Measurements from ENCODE around the gene ZSCAN25.
A peak's percentile ranks its signal among the peaks of the same experiment; 100 is the strongest.
"Not testable (repeated sequence)": the region's sequence is repeated elsewhere in the genome, so short reads cannot be mapped to it uniquely, and the experiment has no call there.

ZSCAN25 gene

DNA sequence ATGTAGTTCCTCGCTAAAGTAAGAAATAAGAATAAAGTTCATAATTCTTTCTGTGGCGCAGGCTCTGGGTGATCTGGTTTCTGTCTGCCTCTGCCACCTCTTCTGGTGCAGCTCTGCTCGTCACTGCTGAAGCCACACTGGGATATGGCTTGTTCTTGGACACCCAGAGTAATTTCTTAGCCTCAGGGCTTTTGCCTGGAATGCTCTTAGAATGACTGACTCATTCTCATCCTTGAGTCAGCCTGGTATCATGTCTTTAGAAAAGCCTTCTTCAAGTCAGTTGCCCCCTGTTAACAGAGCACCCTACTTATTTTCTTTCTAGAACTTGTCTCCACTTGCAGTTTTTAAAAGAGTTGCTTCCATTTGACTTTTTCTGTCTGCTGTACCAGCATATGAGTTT lies 2.0 kb downstream of the ZSCAN25 start:
- DNase-seq: no peak

DNA sequence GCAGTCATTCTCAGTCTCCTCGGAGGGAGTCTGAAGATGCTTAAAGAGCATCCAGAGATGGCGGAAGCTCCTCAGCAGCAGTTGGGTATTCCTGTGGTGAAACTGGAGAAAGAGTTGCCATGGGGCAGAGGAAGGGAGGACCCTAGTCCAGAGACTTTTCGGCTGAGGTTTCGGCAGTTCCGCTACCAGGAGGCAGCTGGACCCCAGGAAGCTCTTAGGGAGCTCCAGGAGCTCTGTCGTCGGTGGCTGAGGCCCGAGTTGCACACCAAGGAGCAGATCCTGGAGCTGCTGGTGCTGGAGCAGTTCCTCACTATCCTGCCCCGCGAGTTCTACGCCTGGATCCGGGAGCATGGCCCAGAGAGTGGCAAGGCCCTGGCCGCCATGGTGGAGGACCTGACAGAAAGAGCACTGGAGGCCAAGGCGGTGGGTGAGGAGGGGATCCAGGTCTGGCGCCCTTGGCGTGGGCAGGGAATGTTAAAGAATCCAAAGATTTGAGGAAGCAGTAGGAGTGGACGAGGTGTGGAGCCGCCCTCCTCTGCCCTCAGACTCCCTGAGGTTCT lies 2.9 kb downstream of the ZSCAN25 start:
- no peak for DNase-seq

DNA sequence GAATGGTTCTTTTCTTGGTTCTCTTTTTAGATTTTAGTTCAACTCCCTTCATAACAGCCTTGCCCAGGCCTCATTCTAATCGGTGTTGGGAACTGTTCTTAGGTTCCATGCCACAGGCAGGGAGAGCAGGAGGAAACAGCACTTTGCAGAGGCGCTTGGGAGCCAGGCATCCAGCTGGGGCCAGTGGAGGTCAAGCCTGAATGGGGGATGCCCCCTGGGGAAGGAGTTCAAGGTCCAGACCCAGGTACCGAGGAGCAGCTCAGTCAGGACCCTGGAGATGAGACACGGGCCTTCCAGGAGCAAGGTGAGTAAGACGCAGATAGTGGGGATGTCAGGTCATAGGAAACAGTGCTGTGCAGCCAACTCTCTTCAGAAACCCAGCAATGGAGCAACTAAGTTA lies 4.5 kb downstream of the ZSCAN25 start:
- no peak for DNase-seq

DNA sequence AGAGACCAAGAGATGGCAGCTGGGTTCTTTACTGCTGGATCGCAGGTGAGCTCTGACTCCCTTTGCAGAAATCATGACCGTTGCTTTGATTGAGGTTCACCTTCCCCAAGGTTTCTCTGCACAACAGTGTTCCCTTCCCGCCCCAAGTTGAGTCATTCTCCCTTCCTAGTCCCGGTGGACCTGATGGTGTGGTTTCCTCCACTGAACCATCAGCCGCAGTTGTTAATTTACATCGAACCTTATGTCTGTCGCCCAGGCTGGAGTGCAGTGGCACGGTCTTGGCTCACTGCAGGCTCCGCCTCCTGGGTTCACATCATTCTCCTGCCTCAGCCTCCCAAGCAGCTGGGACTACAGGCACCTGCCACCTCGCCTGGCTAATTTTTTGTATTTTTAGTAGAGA lies 5.8 kb downstream of the ZSCAN25 start:
- DNase-seq: no peak

DNA sequence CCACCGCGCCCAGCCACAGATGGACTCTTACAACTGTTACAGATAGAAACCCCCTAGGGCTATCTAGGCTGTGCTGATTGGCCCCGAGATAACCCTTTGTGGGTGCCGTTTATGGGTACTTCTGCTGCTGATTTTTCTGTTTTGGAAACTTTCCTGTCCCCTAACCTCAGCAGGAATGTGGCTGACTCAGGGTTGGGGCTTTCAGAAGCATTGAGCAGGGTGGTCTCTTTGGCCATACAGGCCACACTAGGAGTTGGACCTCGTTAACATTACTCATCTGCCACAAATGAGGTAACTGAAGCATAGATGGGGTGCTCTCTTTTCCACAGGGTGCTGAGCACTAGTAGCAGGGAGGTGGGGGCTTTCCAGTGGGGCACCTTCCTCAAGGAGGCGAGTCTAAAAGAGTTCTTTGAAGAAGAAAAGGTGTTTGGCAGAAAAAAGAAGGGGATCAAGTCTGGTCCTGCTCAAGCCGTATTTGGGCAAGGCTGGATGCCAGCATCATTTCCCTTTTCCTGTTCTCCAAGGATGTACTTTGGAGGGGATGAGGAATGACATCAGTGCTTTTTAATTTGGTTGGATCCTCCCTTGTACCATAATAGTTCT lies 6.4 kb downstream of the ZSCAN25 start:
- no peak for DNase-seq

DNA sequence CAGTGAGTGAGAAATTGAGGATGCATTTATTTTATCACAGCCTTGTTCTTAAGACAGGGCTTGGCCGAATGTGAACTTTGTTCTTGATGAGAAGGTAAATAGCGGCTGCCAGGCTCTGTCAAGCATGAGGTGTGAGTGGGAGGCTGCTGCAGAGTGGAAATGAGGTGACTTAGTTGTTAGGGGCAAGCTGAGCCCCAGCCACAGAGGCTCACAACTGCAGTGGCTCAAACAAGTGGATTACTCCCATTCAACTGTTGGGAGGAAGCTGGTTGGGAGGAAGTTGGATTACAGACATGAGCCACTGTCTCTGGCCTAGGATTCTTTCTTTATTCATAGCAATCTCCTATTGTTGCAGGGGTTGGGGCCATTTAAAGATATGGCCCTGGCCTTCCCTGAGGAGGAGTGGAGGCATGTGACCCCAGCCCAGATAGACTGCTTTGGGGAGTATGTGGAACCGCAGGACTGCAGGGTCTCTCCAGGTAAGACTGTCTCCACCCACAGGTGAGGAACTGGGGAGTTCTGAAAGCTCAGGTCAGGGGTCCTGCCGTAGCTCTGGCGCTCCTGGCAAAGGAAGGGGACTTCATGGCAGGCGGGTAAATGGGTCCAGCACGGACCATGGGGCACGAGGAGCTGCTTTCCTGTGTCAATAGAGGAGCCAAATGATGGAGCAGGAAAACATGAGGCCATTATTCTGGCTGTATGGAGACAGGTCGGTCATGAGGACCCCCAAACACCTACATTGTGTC lies 7.1 kb downstream of the ZSCAN25 start:
- no peak for DNase-seq

DNA sequence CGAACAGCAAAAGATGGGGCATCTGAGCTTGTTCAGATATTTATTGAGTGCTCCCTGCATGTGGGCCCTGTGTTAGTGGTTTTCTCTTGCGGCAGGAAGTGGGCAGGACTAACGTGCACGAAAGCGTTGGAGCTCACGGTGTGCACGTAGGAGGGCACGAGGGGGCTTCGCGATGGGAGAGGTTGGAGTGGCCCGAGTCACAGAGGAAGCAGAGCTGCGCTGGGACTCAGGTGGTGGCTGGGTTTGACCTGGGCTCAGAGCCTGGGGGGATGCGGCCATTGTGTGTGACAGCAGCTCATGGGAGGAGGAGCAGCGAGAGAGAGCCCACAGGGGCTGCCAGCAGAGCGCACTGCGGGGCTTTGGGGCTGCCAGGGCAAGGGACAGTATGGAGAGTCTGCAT lies 7.7 kb downstream of the ZSCAN25 start:
- no peak for DNase-seq

DNA sequence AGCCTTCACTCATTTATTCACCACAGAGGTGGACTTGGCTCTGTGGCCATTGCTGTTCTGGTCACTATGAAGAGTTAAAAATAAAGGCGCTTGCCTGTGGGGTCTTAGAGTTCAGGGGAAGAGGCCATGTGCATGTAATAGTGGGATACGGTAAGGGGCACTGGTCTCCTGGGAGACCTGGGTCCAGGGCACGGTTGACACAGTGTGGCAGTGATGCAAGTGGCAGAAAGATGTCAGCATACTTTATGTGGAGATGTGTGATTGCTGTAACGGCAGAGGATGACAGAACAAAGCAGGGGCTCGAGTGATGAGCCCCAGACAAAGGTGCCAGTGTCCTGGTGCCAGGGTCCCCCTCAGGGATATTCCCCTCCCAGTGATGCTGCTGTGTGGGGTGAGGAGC lies 8.6 kb downstream of the ZSCAN25 start:
- no peak for DNase-seq

DNA sequence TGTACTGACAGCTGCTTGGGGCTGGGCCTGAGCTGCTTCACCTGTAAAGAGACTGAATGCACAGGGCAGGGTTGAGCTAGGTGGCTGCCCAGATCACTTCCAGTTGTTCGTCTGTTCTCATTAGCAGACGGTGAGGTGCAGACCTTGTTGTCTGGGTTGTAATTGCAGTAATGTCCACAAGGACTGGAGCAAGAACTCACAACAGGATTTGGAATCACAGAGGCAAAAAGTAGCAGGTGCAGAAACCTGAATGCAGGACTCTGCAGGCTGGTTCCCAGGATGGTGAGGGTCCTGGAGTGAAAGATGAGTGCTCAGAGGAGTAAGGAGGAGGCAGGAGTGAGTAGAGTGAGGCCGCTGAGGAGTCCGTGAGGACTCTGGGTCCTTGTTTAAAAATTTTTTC lies 9.2 kb downstream of the ZSCAN25 start:
- DNase-seq: no peak

DNA sequence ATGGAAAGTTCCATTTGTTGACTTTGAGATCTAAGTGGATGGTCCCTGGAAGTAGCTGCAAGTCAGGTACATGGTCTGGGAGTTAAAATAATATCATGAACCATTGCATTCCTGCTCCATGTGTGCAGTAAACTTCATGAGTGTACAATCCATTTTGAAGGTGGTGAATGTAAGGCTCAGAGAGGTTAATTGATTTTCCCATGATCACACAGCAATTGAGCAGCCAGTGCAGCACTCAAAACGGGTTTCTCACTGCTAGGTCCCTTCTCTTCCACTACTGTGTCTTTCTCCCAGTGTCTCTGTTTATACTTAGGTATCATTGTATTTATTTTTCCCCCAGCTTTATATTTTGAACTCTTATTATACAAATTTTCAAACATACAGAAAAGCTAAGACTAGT lies 9.9 kb downstream of the ZSCAN25 start:
- no peak for DNase-seq

DNA sequence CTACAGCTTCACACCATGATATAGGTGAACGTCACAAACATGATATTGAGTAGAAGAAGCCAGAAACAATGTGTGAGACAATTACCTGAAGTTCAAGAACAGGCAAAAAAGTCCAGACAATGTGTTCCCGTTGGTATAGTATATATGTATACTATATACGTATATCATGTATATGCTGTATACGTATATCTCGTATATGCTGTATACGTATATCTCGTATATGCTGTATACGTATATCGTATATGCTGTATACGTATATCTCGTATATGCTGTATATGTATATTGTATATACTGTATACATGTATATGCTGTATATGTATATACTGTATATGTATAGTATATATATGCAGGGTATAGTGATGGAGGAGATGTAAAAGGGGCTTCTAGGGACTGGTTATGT lies 10.8 kb downstream of the ZSCAN25 start:
- no peak for DNase-seq

DNA sequence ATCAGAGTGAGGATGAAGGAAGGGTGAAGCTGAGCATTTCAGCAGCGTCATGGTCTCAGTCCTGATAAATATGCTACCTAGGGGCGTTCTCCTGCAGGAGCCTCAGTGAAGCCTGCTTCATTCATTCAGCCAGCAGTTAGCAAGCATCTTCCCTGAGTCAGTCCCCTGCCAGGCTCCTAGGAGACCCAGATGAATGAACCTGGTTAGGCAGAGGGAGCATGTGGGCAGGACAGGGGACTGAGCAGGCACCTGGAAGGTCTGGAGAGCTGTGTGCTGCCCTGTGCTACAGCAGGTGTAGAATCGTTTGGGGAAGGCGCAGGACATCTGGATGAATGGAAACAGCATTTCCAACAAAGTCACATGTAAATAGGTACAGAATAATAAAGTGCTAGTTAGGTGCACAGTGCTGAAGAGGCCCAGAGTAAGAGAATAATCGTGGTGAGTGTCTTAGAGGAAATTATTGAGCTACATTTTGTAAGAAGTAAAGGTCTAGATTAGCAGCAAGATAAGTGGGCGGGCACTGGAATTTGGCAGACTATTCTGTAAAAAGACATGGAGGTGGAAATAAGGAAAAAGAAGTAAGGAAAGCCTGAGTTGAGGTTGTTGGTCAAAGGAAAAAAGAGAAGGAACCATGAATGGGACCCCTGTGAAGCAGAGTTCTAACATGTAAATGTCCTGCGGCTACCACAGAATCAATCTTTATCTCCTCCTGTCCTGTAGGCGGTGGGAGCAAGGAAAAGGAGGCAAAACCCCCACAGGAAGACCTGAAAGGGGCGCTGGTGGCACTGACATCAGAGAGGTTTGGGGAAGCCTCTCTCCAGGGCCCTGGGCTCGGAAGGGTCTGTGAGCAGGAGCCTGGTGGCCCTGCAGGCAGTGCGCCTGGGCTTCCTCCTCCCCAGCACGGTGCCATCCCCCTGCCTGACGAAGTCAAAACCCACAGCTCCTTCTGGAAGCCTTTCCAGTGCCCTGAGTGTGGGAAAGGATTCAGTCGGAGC lies 12.0 kb downstream of the ZSCAN25 start:
- DNase-seq: no peak

DNA sequence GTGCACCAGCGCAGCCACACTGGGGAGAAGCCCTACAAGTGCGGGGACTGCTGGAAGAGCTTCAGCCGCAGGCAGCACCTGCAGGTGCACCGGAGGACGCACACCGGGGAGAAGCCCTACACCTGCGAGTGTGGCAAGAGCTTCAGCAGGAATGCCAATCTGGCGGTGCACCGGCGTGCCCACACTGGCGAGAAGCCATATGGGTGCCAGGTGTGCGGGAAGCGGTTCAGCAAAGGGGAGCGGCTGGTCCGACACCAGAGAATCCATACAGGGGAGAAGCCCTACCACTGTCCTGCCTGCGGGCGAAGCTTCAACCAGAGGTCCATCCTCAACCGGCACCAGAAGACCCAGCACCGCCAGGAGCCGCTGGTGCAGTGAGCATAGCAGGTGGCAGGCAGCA lies 12.9 kb downstream of the ZSCAN25 start:
- DNase-seq: no peak

DNA sequence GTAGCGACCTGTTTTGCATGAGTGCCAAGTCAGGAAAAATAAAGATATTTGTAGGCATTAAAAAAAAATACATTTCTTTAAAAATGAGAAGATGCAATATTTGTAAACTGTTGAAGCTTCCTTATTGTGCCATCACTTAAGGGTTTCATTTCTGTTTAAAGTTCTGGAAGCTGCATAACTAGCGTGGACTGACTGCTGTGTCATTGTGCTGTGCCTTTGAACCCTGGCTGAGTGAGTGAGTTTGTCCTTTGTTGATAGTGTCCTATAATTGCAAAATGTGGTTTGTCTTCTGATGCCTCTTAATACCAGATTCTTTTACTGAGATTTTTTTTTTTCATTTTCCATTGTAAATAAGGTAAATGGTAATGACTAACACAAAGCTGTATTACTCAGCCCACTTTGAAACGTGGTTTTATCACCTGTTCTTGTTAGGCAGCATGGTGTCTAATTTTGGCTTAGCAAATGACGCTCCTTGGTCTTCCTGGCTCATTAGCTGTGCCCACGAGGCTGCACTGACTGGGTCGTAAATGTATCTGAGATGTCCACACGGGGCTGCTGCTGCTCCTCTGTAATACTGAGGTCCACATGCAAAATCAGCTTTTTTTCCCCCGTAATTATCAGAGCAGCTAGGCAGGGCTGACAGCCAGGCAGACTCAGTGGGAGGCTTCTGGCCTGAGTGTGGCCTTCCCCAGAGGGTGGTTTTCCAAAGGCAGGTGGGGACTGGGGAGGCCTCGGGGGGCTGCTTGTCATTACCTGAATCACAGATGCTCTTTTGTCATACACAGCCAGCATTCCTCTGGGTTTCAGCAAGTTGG lies 14.8 kb downstream of the ZSCAN25 start:
- DNase-seq: peak; percentile 43

DNA sequence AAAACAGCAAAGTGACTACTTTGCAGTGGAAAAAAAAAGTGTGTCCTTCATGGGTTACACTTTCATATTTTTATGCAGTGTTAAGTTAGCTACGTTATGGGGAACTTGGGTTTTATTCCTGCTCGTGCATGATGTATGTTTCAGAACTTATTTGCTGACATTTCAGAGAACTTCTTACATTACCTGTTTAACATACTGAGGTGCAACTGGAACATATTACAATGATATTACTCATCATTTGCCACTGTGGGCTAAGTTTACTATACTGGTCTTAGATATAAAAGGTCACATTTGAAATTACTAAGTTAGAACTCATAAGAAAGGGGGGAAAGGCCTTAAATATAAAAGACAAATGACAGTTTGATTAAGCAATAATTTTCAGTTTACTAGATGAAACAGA lies 20.7 kb downstream of the ZSCAN25 start:
- not testable (repeated sequence) for DNase-seq

DNA sequence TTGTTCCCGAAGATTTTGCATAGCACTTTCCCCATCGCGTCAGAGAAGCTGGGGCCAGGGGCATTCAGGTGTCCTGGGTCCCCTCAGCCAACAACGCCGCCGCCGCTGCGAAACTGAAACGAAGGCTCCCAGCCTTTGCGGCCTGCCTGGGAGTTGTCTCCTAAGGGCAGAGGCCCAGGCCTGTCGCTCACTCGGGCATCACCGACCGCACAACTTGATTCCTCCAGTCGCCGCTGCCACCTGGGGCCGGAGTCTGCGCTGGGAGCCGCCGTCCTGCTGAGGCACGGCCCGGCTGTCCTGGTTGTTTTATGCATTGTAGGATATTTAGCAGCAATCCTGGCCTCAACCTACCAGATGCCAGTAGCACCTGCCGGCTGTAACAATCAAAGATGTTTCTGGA lies 22.0 kb downstream of the ZSCAN25 start:
- DNase-seq: no peak

DNA sequence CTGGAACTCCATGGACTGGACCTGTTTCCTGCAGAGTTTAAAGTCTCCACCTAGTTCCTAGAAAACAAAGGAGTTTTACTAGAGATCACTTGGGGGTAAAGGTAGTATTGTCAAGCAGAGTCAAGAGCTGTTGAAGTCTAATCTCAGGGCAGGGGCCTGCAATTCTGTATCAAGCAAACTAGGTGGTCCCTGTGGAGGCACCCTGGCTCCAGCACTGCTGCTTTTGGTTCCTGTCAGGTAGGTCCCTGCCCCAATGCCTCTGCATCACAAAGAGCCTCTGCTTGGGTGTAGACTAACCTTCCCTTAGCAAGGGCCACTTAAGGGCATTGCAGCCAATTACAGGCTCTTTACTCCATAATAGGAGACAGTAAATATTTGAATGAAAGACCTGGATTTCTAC lies 22.5 kb downstream of the ZSCAN25 start:
- no peak for DNase-seq

DNA sequence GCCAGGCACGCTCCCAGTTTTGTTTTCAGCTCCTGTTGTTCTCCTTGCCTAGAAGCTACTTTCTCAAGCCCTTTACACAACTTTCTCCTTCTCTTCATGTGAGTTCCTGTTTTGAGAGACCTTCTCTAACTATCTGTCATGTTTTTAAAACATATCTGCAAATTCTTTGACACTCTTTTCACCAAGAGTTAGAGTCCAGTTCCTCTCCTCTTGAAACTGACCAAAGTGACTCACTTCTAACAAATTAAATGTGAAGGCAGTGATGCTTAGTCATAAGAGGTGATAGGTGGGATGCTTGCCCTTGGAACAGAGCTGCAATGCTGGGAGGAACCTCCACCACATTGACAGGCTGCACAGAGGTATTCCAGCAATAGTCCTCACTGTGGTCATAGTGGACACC lies 25.3 kb downstream of the ZSCAN25 start:
- DNase-seq: no peak

DNA sequence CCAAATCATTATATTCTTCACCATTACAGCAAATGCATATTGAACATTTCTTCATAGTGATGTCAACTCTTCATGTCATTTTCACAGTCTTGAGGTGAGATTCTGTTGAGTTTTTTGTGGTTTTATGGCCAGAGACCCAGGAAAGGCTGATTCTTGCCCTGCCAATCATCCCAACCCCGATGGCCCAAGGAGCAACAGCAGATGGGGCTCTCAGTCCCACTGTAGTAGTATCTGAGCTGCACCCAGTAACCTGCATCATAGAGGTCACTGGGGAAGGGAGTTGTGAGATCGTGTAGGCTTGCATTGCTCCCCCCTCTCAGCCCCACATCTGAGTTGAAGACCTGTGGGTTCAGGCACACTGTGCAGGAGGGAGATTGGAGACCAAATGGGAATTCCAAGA lies 26.7 kb downstream of the ZSCAN25 start:
- no peak for DNase-seq

DNA sequence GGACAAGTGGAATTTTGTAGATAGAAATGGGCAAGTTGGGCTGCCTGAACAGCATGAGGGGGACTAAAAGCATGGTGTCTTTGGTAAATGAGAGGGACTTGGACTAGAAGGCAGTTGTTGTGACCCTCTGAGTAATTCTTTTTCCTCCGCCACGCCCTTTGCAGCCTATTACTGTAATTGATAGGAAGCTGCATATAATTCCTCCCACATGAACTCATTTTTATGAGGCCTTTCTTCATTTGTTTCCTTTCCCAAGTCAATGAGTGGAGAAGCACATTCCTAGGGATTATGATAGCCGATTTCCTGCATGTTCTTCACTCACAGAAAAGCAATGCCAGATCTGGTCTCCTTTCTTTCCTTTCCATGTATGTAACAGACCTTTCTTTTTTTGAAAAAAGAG lies 27.7 kb downstream of the ZSCAN25 start:
- DNase-seq: no peak

DNA sequence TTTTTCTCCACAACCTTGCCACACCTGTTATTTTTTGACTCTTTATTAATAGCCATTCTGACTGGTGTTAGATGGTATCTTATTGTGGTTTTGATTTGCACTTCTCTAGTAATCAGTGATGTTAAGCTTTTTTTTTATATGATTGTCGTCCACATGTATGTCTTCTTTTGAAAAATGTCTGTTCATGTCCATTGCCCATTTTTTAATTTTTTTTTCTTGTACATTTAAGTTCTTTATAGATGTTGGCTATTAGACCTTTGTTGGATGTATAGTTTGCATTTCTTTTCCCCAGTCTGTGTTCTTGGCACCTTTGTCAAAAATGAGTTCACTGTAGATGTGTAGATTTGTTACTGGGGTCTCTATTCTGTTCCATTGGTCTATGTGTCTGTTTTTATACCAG lies 28.8 kb downstream of the ZSCAN25 start:
- DNase-seq: no peak

DNA sequence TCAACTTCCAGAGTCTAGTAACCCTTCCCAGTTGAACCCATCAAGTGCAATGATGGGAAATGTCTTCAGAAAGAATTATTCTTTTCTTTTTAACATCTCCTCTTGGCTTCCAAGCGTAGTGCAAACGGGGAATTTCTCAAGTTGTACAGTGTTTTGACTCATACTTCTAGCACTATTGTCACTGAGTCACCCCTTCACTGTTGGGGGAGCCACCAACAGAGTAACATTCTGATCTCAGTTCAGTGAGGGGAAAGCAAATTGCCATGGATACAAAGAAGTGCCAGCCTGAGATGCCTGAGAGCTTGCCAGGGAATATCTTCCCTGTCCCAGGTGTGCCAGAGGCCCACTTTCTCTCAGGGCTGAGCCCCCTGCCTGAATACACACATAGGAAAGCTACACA lies 32.1 kb downstream of the ZSCAN25 start:
- no peak for DNase-seq

DNA sequence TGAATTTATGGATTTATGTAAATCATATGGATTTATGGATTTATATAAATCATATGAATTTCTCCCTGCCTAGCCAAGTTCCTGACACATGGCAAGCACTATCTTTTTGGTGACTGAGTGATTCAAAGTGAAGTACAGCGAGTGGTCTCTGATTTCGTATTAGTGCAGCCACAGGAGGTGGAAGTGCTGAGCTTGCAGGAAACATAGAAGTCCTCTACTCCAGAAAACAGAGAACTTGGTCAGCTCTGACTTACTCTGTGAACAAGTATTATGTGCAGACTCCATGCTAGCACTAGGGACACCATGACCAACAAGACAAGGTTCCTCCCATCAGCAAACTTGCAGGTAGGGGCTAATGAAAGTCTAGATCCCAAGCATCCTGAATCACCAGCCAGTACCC lies 34.5 kb downstream of the ZSCAN25 start:
- DNase-seq: no peak

Measured in hematopoietic multipotent progenitor cell treated with erythropoietin and hydrocortisone succinate and interleukin-3 and kit ligand, for 8 days (in vitro differentiated cells).